GM06990 (cell line): Measurements from ENCODE around the gene CDH16.
"Not testable (repeated sequence)": the region's sequence is repeated elsewhere in the genome, so short reads cannot be mapped to it uniquely, and the experiment has no call there.

Experiments used
- DNase-seq: peaks from one replicate; pipeline ENCODE4 v3.0.0-alpha.2; 2011; ENCODE audit not compliant: insufficient read length; ENCODE audit errors: extremely low read depth
- H3K27me3 ChIP-seq: replicated peaks from 2 replicates; pipeline ENCODE4 v1.6.0; 2011; ENCODE audit warnings: low read length; ENCODE audit not compliant: control insufficient read depth, insufficient read depth
- H3K36me3 ChIP-seq: 2 replicates; pipeline ENCODE4 v1.5.1; 2011; ENCODE audit warnings: low read length; ENCODE audit not compliant: control insufficient read depth, insufficient read depth
- H3K4me3 ChIP-seq: replicated peaks from 2 replicates; pipeline ENCODE4 v1.5.1; 2011; ENCODE audit warnings: low read depth, mild to moderate bottlenecking, control low read depth, low read length
- CTCF ChIP-seq: IDR thresholded peaks from 2 replicates; pipeline ENCODE4 v1.5.1; 2011; ENCODE audit warnings: low read length, control low read depth, mild to moderate bottlenecking, inconsistent platforms; ENCODE audit not compliant: insufficient read depth, poor library complexity, severe bottlenecking

Gene CDH16

DNA sequence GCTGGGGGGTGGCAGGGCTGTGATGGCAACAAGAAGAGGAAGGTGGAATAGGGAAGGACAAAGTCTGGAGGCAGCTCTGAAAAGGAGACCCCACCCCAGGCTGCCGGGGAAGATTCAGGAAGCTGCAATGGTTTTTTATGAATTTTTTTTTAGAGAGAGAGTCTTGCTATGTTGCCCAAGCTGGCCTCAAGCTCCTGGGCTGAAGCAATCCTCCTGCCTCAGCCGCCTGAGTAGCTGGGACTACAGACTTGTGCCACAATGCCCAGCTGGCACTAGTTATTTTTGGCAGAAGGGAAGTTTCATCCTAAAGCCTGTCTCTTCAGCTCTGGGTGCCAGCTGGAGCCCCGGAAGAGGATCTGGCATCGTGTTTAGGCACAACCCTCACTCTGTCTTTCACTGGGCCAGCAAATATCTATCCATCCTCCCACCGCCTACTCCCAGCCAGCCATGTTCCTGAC is 41.0 kb upstream of the CDH16 start:
- no peaks in the 10 kb centered on the region for H3K27me3 ChIP-seq
- H3K36me3 ChIP-seq, result no peaks in the 10 kb centered on the region
- no peak overlapping the region for H3K4me3 ChIP-seq
- no peak for TF ChIP-seq CTCF
- no peak for DNase-seq

DNA sequence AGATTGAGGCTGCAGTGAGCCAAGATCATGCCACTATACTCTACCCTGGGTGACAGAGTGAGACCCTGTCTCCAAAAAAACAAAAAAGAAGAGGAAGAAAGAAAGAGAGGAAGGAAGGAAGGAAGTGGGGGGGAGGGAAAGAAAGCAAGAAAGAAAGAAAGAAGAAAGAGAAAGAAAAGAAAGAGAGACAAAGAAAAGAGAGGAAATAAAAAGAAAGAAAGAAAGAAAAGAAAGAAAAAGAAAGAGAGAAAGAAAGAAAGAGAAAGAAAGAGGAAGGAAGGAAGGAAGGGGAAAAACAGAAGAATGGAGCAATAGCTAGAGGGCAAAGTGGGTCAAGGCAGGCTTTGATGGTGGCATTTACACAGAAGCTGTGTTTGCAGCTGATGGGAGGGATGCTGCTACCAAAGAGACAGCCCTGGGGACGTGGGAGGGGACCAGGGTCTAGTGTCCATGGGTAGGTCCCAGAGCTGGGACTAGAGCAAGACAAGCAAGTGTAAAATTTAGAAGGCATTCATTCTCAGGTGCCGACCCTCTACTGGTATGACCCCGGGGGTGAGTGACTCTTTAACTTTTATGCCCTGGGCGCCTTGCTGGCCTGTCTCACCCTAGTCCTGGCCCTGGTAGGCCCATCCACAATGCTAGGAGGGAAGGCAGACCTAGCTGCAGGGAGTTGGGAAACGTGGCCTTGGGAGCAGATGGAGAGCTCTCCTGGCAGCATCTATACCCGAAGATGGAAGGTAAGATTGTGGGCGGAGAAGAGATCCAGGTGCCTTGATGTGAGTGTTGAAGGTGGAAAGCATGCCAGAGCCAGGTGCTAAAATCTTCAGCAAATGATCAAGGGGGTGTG is 40.4 kb upstream of the CDH16 start:
- H3K36me3 ChIP-seq, result no peaks in the 10 kb centered on the region
- no peak overlapping the region for H3K4me3 ChIP-seq
- H3K27me3 ChIP-seq, result no peaks in the 10 kb centered on the region
- TF ChIP-seq CTCF, result no peak
- DNase-seq, result no peak

DNA sequence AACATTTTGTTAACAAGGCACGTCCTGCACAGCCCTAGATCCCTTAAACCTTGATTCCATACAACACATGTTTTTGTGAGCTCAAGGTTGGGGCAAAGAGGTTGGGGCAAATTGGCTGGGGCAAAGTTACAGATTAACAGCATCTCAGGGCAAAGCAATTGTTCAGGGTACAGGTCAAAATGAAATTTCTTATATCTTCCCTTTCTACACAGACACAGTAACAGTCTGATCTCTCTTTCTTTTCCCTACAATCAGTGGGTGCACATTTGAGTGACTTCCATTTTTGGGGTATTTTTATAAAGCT is 37.4 kb upstream of the CDH16 start:
- not testable (repeated sequence) for H3K36me3 ChIP-seq, DNase-seq, H3K27me3 ChIP-seq, H3K4me3 ChIP-seq

GRCh38 chr16:66955363-66956153 is 36.9 kb upstream of the CDH16 start:
- H3K36me3 ChIP-seq, H3K4me3 ChIP-seq, H3K27me3 ChIP-seq, DNase-seq: not testable (repeated sequence)

GRCh38 chr16:66954097-66954659 is 35.5 kb upstream of the CDH16 start:
- H3K27me3 ChIP-seq, result no peaks in the 10 kb centered on the region
- H3K4me3 ChIP-seq, result no peak overlapping the region
- H3K36me3 ChIP-seq, result no peaks in the 10 kb centered on the region
- TF ChIP-seq CTCF, result peak; percentile 82
- no peak for DNase-seq

DNA sequence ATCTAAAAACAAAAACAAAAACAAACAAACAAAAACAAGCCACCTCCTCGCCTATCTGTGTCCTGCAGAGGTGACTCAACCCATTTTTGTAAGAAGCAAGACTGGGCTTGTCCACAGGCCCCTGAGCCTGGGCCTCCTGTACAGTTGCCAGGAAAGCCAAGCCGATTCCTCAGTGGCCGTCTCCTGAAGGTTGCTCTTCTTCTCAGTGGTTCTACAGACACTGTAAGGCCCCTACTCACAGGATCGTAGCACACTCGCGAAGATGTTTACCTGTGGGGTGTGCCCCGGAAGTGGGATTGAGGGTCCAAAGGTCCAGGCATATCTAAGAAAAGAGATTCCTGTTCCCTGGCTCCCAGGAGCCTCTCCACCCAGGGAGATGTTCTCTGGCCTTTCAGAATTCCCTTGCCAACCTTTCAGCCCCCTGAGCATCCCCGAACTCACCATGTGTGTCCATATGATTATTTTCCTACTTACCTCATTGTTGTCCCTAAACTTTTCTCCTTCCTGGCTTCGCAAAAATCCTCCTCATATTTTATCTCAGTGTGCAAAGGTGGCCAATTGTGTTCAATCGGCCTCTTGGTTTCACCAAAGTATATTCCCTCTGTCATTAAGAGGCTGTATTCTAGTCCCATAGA is 34.9 kb upstream of the CDH16 start:
- TF ChIP-seq CTCF, result no peak
- Histone ChIP-seq H3K27me3 (no peaks in the 10 kb centered on the region), H3K36me3 (no peaks in the 10 kb centered on the region), H3K4me3 (no peak overlapping the region)
- DNase-seq, result no peak
